ENCODE data around the gene FRRS1L.

DNA sequence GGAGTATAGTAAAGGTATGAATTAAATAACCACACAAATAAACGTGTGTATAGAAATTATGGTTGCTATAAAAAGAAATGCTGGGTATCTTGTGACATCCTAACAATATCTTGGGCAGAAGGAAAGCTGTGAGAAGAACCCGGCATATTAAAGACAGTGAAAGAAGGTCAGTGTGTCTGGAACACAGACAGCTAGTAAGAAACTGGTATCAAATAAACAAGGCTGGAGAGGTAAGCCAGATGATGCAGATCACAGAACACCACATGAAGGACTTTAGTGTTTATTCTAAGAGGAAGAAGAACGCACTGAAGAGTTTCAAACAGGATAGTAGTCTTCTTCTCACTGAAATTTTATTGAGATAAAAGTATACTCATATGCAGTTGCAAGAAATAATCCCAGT, 71.7 kb downstream of the FRRS1L start:
- TF ChIP-seq, protein P1, sequence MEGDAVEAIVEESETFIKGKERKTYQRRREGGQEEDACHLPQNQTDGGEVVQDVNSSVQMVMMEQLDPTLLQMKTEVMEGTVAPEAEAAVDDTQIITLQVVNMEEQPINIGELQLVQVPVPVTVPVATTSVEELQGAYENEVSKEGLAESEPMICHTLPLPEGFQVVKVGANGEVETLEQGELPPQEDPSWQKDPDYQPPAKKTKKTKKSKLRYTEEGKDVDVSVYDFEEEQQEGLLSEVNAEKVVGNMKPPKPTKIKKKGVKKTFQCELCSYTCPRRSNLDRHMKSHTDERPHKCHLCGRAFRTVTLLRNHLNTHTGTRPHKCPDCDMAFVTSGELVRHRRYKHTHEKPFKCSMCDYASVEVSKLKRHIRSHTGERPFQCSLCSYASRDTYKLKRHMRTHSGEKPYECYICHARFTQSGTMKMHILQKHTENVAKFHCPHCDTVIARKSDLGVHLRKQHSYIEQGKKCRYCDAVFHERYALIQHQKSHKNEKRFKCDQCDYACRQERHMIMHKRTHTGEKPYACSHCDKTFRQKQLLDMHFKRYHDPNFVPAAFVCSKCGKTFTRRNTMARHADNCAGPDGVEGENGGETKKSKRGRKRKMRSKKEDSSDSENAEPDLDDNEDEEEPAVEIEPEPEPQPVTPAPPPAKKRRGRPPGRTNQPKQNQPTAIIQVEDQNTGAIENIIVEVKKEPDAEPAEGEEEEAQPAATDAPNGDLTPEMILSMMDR (IDR thresholded peaks at IDR 0.05): no peak
- TF ChIP-seq POLR2A (IDR thresholded peaks at IDR 0.05) (no peak), POLR2AphosphoS5 (IDR thresholded peaks at IDR 0.05) (no peak), EP300 (IDR thresholded peaks at IDR 0.05) (no peak)
